GM20000 (cell line): ENCODE measurements around the gene PPIL1.
"Not testable (repeated sequence)": the region's sequence is repeated elsewhere in the genome, so short reads cannot be mapped to it uniquely, and the experiment has no call there.

ENCODE experiments used
- DNase-seq: peaks from one replicate; pipeline ENCODE4 v3.0.0; 2012; ENCODE audit warnings: low spot score
- TF ChIP-seq, protein P1 (sequence below): IDR thresholded peaks from 2 replicates; pipeline ENCODE4 v1.5.1; 2012; ENCODE audit warnings: mild to moderate bottlenecking, control low read depth; ENCODE audit errors: extremely low read depth, missing control alignments

PPIL1 gene

GRCh38 chr6:36904851-36905393, 30.3 kb upstream of the PPIL1 start:
- DNase-seq, result no peak
- TF ChIP-seq, protein P1, sequence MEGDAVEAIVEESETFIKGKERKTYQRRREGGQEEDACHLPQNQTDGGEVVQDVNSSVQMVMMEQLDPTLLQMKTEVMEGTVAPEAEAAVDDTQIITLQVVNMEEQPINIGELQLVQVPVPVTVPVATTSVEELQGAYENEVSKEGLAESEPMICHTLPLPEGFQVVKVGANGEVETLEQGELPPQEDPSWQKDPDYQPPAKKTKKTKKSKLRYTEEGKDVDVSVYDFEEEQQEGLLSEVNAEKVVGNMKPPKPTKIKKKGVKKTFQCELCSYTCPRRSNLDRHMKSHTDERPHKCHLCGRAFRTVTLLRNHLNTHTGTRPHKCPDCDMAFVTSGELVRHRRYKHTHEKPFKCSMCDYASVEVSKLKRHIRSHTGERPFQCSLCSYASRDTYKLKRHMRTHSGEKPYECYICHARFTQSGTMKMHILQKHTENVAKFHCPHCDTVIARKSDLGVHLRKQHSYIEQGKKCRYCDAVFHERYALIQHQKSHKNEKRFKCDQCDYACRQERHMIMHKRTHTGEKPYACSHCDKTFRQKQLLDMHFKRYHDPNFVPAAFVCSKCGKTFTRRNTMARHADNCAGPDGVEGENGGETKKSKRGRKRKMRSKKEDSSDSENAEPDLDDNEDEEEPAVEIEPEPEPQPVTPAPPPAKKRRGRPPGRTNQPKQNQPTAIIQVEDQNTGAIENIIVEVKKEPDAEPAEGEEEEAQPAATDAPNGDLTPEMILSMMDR, result no peak

DNA sequence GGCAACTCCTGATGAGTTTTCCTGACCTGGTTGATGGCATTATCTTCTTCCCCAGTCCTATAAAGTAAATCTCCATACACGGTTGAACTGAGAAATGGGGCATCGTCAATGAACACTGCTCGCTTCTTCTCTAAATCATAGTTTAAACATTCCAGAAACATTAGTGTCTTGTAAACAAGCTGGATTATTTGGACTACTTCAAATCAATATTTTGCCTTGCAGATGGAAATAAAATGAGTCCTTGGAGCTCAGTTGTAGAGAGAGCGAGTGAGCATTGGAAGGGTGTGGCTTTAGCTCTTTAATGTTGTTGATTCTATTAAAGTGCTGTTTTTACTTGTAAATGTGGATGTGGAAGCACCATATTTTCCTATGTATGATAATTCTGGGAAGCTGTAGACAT, 29.5 kb upstream of the PPIL1 start:
- no peak for DNase-seq
- TF ChIP-seq, protein P1, result no peak

GRCh38 chr6:36897609-36898008, 23.0 kb upstream of the PPIL1 start:
- DNase-seq, result no peak
- TF ChIP-seq, protein P1, result no peak

DNA sequence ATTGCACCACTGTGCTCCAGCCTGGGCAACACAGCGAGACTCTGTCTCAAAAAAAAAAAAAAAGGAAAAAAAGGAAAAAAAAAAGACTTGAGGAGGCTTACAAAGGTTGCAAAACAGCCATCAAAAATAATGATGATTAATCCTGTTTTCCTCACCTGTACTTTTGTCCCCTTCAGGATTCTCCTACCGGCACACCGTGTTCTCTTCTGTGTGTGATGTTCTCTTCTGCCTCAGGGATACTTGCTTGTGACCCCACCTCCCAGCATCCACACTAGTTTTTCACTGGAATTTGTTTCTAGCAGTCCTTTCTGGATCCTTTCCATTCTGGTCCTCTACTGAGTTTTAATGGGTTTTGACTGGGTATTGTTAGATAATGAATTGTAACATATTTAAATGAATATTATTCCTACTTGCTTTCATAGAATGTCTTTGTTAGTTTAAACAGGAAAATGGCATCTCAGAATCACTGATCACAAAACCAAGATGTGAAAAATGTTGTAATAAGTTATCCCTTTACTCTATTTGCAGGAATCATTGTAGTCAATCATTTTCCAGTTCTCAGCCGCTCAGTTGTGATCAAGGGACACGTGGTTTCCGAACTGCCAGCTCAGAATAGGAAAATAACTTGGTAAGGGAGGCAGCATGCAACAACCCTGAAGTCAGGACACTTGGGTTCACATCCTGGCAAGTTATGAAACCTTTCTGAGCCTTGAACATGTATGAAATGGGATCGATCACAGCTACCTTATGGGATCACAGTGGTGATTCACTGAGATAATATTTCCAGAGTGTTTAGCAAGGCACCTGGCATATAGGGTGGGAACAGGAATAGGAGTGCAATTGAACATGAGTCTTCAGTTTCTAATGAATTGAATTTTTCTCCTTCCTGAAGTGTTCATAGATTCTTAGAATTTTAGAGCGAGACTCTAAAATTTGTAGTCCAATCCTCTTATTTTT, 19.7 kb upstream of the PPIL1 start:
- TF ChIP-seq, protein P1, result no peak

DNA sequence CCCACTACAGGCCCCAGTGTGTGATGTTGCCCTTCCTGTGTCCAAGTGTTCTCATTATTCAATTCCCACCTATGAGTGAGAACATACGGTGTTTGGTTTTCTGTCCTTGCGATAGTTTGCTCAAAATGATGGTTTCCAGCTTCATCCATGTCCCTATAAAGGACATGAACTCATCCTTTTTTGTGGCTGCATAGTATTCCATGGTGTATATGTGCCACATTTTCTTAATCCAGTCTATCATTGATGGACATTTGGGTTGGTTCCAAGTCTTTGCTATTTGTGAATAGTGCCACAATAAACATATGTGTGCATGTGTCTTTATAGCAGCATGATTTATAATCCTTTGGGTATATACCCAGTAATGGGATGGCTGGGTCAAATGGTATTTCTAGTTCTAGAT, 16.6 kb upstream of the PPIL1 start:
- DNase-seq, result not testable (repeated sequence)

More for the DNA sequence above, 19.7 kb upstream of the PPIL1 start:
- DNase-seq, result no peak

GRCh38 chr6:36890112-36890663, 15.6 kb upstream of the PPIL1 start:
- TF ChIP-seq, protein P1, result no peak
- DNase-seq, result no peak

GRCh38 chr6:36888654-36889481, 14.3 kb upstream of the PPIL1 start:
- TF ChIP-seq, protein P1, result no peak
- peak; percentile 29 for DNase-seq
